Measurements from ENCODE around the gene CCND2.

The CCND2 gene

GRCh38 chr12:4276524-4277204, 3.1 kb downstream of the CCND2 start:
- DNase-seq (ENCODE audit: low read depth in 2 of 2) = peak; percentile 79 to 81

GRCh38 chr12:4277205-4277543, 3.6 kb downstream of the CCND2 start:
- no peak for DNase-seq (ENCODE audit: low read depth in 2 of 2)

- DNase-seq (ENCODE audit: low read depth in 2 of 2) = no peak
Measured at GRCh38 chr12:4277857-4278256, 4.3 kb downstream of the CCND2 start.

- no peak for DNase-seq (ENCODE audit: low read depth in 2 of 2)
Measured at GRCh38 chr12:4278329-4279197, 5.0 kb downstream of the CCND2 start.

GRCh38 chr12:4279198-4279690, 5.7 kb downstream of the CCND2 start:
- no peak for DNase-seq (ENCODE audit: low read depth in 2 of 2)

GRCh38 chr12:4280351-4281163, 7.0 kb downstream of the CCND2 start:
- DNase-seq (ENCODE audit: low read depth in 2 of 2) = no peak

GRCh38 chr12:4281173-4281654, 7.7 kb downstream of the CCND2 start:
- DNase-seq (ENCODE audit: low read depth in 2 of 2) = no peak

- DNase-seq (ENCODE audit: low read depth in 2 of 2) = no peak
Measured at GRCh38 chr12:4282103-4282891, 8.7 kb downstream of the CCND2 start.

- no peak for DNase-seq (ENCODE audit: low read depth in 2 of 2)
Measured at GRCh38 chr12:4282892-4283511, 9.4 kb downstream of the CCND2 start.

GRCh38 chr12:4283512-4284255, 10.1 kb downstream of the CCND2 start:
- no peak for DNase-seq (ENCODE audit: low read depth in 2 of 2)

GRCh38 chr12:4284306-4284705, 10.7 kb downstream of the CCND2 start:
- no peak for DNase-seq (ENCODE audit: low read depth in 2 of 2)

- DNase-seq (ENCODE audit: low read depth in 2 of 2) = no peak
Measured at GRCh38 chr12:4285070-4285469, 11.5 kb downstream of the CCND2 start.

GRCh38 chr12:4286228-4286627, 12.7 kb downstream of the CCND2 start:
- DNase-seq (ENCODE audit: low read depth in 2 of 2) = no peak

GRCh38 chr12:4286771-4287317, 13.3 kb downstream of the CCND2 start:
- DNase-seq (ENCODE audit: low read depth in 2 of 2) = no peak

GRCh38 chr12:4287325-4288211, 14.0 kb downstream of the CCND2 start:
- no peak for DNase-seq (ENCODE audit: low read depth in 2 of 2)

- no peak for DNase-seq (ENCODE audit: low read depth in 2 of 2)
Measured at GRCh38 chr12:4288296-4289131, 15.0 kb downstream of the CCND2 start.

GRCh38 chr12:4289231-4289878, 15.8 kb downstream of the CCND2 start:
- no peak for DNase-seq (ENCODE audit: low read depth in 2 of 2)
